DOHH2 (cell line): ENCODE measurements around the gene PITPNC1.

Source experiments
- EZH2phosphoT487 ChIP-seq: fragments of 200-600 bp; sonication (generic); IDR thresholded peaks from 2 replicates; pipeline ENCODE4 v1.6.1; 2017; ENCODE audit warnings: borderline replicate concordance, mild to moderate bottlenecking, antibody characterized with exemption, low read length, moderate library complexity, mixed read lengths
- TF ChIP-seq, protein P1 (sequence below): fragments of 200-600 bp; sonication (generic); IDR thresholded peaks from one replicate; pipeline ENCODE4 v1.5.1; 2014; ENCODE audit warnings: antibody characterized with exemption, mild to moderate bottlenecking, low read depth, low read length; ENCODE audit not compliant: poor library complexity, severe bottlenecking

GRCh38 chr17:67435122-67435521, 58.0 kb downstream of the PITPNC1 start:
- TF ChIP-seq, protein P1, sequence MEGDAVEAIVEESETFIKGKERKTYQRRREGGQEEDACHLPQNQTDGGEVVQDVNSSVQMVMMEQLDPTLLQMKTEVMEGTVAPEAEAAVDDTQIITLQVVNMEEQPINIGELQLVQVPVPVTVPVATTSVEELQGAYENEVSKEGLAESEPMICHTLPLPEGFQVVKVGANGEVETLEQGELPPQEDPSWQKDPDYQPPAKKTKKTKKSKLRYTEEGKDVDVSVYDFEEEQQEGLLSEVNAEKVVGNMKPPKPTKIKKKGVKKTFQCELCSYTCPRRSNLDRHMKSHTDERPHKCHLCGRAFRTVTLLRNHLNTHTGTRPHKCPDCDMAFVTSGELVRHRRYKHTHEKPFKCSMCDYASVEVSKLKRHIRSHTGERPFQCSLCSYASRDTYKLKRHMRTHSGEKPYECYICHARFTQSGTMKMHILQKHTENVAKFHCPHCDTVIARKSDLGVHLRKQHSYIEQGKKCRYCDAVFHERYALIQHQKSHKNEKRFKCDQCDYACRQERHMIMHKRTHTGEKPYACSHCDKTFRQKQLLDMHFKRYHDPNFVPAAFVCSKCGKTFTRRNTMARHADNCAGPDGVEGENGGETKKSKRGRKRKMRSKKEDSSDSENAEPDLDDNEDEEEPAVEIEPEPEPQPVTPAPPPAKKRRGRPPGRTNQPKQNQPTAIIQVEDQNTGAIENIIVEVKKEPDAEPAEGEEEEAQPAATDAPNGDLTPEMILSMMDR: no peak
- no peak for TF ChIP-seq EZH2phosphoT487
